Measurements from ENCODE around the gene C10orf67.

The C10orf67 gene

DNA sequence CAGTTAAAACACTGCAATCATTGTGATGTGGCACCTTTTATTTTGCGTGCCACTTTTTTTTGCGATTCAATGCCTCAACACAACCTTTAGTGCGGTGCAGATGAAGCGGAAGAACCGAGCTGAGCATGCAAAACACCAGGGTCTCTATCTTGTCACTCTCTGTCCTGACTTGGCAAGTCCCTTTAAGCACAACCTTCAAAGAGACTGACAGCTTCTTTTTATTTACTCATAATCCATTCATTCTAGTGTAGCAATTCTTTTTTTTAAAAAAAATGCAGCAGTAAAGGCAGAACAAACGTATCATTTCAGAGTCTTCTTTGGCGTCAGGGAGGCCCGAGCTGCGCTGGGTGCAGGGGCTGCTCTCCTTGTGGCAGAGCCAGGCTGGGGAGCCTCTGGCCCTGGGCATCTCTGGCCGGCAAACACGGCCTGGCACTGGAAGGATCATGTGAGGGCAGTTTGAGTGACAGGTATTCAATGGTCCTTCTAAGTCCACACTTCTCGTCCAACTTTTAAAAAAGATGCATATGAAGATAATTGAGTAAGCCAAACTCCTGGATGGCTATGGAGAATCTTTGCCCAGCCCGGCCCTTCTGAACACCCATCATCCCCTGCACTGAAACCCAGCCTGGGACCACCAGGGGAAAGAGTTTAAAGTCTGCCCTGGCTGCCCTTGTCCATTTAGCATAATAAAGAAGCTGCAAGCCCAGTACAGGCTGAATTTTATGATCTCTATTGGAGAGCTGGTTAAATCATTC, 148.6 kb downstream of the C10orf67 start:
- DNase-seq (ENCODE audit: low spot score), result no peak

DNA sequence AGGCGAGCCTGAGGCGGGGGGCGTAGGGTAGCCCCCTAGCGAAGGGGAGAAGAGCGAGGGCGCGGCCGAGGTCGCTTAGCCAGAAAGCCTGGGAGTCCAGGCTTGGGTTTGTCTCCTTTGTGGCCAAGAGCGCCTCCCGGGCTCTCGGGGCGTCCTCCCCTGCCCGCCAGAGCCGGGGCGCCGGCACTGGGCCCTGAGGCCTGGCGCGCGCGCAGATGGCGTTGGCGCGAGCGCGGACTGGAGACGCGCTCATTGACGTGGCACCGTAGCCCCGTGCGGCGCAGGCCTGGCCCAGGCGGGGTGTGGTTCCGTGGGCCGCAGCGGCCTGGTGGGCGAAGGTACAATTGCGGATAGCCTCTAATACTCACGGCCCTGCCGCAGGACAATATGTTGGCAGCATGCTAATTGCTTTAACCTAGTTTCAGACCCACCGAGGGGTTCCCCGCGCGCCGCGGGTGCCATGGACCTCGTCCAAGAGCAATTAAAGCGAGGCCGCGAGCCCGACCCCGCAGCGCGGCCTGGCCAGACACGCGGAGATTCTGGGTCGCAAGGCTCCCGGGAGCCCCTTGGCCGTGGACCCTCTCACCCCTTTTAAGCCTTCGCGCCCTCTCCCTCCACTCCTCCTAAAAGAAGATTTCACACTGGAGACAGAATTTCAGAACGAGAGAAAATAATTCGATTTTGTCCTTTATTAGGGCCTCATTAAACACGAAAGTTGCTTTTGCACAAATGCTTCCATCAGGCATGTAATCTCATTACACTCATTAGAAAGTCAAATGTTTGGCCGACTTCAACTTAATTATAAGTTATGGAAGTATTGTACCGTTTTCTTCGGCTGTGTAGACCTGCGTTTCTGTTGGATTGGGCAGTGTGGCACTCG, 149.4 kb downstream of the C10orf67 start:
- DNase-seq (ENCODE audit: low spot score), result no peak

DNA sequence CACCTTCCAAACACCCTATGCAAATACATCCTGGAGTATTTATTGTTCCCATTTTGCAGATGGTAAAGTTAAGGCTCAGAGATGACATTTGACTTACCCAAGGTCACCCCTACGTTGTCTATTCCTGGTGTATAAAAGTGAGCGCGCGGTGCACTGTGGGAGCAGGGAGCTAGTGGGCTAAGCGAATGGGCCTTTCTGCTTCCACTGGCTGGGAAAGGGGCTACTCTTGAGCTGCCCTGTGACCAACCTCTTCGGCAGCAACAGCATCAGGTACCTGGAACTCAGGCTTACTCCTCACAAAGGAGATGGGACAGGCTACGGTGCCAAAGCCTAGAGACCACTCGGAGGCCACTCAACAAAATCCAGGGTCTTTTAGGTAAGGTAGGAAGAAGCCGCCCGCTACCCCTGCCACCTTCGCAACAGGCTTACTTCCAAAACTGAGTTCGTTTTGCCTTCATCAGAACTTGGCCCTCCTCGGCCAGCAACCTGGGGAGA, 150.1 kb downstream of the C10orf67 start:
- DNase-seq (ENCODE audit: low spot score), result no peak

DNA sequence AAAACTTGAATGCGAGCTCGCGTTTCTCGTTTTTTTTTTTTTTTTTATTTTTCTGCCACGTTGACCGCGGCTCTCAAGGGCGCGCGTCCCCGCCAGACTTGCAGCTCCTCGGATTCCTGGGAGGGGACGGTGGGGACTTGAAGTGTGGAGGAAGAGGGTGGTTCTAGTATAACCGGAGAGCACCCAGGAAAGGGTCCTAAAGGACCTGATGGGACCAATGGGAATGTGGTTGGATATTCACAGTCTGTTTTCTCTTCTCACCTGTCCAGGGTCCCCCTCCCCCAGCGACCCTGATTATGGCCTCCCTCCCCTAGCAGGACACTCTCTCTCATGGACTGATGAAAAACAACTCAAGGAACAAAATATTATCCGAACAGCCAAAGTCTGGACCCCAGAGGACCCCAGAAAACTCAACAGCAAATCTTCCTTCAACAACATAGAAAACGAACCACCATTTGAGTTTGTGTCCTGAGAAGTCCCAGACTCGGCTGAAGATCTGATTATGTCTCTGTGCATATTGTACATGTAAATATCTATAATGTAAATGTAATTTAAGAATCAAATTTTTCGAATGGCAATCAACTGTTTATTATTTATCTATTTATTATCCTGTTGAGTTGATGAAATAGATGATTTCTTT, 151.0 kb downstream of the C10orf67 start:
- DNase-seq (ENCODE audit: low spot score), result no peak

DNA sequence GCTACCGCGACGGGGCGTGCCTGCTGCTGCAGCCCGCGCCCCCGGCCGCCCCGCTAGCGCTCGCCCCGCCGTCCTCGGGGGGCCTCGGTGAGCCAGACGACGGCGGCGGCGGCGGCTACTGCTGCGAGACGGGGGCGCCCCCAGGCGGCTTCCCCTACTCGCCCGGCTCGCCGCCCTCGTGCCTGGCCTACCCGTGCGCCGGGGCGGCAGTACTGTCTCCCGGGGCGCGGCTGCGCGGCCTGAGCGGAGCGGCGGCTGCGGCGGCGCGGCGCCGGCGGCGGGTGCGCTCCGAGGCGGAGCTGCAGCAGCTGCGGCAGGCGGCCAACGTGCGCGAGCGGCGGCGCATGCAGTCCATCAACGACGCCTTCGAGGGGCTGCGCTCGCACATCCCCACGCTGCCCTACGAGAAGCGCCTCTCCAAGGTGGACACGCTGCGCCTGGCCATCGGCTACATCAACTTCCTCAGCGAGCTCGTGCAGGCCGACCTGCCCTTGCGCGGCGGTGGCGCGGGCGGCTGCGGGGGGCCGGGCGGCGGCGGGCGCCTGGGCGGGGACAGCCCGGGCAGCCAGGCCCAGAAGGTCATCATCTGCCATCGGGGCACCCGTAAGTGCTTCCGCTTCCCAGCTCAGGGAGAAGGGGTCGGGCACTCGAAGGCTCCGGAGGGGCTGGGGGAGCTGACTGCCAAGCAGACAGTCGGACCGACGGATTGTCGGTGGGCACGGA, 151.7 kb downstream of the C10orf67 start:
- no peak for DNase-seq (ENCODE audit: low spot score)

DNA sequence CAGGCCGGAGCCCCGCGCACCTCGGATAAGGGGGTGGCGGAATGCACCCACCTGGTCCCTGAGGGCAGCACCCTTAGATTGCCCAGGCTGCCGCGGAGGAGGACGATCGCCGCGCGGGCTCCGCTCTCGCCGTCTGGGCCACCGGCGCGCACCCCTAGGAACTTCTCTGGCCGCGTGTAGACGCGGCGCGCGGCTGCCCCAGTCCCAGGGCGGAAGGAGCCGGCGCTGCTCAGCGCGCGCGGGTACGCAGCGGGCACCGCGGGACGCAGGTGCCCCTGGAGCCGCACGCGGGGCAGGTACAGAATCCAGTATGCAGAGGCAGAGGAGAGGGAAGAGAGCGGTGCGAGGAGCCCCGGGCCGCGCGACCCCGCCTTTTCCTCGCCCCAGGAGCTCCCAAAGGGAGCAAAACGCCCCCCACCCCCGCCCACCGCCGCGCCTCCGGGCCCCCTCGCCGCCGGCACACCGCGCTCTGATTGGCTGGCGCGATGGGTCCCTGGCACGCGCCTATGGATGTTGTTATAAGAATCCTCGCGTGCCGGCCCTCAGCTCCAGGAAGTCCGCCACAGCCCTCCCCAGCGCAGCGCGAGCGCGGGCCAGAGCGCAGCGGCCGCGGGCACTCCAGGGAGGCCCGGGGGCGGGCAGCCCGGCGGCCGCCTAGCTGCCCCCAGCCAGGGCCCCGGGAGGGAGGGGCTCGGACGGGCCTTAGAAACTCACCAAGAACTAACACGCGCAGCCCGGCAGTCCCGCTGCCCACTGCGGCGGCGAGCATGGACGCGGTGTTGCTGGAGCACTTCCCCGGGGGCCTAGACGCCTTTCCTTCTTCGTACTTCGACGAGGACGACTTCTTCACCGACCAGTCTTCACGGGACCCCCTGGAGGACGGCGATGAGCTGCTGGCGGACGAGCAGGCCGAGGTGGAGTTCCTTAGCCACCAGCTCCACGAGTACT, 152.6 kb downstream of the C10orf67 start, which contains the start of gene PTF1A:
Gene PTF1A (plus strand): TSS at position 549 of the 948 bp plus-strand sequence. CDS start 219 bp downstream, at position 768.
- no peak for DNase-seq (ENCODE audit: low spot score)

DNA sequence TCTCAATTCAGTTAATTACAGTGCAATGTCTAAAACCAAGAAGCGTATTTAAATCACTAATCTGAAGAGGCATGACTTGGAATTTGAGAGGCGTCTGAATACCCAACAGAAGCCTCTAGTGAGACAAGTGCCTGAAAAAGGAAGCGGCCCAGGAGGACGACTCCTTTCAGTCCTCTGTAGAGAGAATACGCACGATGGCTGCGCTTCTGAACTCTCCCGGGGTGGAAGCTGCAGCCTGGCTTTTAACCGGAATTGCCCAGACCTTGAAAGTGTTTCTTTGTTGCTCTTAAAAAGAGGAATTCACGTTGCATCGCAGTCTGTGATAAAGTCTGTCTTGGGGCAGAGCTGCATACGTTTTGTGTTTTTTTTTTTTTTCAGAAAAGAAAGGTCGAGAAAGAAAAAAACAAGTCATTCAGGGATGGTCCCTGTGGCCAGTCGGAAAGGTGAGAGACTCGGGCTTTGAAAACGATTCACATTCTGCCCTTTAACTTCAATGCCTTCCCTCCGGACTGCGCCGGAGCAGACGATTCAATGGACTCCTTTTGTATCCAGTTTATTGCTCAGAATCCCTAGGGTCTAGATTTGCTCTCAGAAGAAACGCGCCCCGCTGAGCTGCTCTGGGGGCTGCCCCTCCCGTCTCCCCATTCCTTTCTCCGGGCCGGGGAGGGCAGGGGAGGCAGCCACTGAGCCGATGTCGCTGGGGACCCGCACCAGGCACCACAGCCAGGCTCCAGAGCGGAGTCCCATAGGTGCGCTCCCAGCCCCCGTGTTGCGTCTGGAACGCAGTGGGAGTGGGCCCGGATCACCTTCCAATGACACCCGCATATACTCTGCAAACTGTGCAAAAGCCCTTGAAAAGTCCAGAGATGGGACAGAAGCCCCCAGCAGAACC, 153.5 kb downstream of the C10orf67 start:
- DNase-seq (ENCODE audit: low spot score), result no peak

DNA sequence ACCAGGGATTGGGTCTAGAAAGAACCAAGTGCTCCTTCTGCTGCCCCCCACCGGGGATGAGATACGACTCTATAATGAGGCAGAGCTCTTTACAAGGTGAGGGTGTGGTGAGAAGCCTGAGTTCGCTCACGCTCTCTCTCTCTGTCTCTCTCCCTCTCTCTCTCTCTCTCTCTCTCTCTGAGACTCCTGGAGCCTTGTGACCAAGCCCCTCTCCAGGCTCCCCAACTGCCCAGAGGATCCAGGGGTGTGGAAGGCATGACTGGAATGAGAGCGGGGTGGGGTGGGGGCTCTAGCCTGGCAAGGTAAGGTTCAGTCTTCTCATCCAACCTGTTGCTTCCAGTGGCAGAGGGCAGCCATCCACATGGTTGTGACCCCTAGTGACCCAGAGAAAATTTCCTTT, 155.6 kb downstream of the C10orf67 start:
- no peak for DNase-seq (ENCODE audit: low spot score)

DNA sequence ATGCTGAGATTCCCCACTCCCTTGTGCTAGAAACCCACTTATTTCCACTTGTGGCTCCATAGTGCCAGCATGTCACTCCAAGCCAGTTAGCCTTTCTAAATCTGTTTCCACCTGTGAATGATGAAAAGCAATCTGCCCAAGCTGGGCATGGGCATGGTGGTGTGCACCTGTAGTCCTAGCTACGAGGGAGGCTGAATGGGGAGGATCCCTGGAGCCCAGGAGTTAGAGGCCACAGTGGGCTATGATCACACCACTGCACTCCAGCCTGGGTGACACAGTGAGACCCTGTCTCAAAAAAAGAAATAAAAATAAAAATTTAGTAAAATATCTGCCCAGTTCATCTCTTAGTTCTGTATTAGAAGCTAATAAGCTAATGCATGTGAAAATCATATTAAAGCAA, 157.4 kb downstream of the C10orf67 start:
- no peak for DNase-seq (ENCODE audit: low spot score)

DNA sequence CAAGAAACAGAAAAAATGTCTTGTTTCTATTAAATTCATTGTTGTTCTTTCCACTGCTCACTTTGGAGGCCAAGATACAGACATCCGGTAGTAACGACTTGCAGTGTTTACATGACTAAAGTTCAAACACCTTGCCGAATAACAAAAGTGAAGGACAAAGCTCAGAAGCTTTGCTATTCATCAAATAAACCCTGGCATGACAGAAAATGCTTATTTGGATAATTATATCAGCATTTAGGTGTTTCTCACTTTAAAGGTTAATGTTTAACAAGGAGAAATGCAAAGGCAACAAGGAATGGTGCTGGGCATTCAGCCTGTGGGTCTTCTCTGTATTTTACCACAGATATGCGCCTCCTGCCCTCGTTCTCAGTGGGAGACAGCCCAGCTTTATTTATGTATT, 157.9 kb downstream of the C10orf67 start:
- no peak for DNase-seq (ENCODE audit: low spot score)

DNA sequence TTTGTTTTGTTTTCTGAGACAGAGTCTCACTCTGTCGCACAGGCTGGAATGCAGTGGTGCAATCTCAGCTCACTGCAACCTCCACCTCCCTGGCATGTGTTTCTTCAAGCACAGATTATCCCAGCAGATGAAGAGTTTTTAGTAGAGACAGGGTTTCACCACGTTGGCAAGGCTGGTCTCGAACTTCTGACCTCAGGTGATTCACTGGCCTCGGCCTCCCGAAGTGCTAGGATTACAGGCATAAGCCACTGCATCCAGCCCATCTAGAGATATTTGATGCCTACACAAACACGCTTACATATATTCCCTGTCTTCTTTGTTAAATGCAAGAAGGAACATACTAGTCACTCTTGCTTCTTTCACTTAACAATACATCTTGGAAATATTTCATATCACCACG, 158.4 kb downstream of the C10orf67 start:
- no peak for DNase-seq (ENCODE audit: low spot score)

DNA sequence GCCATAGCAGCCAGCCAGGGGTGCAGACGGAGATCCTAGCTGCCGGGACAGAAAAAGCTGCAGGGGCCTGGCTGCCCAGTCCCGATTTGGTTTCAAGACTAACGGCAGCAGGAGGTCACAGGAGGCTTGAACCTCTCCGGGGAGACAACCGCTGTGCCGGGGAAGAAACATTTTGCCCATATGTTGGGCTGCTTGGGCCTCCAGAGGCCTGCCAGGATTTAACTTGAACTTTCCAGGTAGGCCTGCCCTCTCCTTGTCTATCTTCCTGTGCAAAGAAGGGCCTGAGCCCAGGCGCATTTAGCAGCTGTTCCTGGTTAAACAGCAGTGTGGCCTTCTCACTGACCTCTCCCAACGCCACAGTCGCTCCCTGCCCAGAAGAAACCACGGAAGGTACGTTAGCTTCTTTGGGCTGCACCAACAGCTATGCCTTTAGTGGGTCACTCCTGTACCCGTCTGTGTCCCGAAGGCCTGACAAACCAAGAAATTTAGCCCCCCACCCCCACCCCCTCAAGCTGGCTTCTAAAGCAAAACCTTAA, 169.6 kb downstream of the C10orf67 start:
- DNase-seq (ENCODE audit: low spot score), result no peak

DNA sequence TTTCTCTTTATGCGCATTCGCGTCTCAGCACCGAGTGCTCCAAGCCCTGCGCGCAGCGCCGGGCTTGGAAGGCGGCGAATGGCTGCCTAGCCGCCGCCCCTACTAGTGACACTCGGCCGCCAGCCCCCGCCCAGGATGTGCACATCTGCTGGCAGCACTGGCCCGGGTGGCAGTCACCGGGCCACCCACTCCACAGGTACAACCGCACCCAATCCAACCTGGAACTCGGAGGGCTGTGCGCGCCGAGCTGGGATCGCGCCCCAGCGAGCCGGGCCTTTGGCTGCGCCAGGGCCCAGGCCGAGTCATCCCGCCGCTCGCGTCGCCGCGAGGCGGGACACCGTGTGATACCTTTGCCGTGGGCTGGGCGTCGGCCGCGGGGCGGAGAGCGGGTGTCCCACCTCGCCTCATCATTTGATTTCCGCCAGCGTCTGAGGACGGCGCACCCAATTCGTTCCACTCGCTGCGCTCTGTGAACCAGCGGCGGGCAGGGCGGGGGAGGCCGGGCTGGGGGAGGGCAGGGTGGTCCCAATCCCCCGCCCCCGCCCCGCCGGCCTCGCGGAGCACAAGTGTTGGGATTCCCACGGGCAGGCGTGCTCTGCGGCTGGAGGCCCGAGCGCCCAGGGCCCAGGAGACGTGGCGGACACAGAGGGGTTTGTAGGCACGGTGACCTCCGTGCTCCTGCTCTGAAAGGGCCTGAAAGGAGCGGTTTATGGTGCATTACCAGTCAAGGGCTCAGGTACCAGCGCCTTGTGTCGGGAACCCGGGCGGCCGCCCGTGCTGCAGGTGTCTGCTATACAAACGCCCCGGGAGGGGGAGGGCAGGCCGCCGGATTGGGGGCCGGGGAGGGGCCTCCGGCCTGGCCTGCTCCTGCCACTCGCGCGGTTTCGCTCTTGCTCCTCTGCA, 170.3 kb downstream of the C10orf67 start:
- DNase-seq (ENCODE audit: low spot score), result no peak

DNA sequence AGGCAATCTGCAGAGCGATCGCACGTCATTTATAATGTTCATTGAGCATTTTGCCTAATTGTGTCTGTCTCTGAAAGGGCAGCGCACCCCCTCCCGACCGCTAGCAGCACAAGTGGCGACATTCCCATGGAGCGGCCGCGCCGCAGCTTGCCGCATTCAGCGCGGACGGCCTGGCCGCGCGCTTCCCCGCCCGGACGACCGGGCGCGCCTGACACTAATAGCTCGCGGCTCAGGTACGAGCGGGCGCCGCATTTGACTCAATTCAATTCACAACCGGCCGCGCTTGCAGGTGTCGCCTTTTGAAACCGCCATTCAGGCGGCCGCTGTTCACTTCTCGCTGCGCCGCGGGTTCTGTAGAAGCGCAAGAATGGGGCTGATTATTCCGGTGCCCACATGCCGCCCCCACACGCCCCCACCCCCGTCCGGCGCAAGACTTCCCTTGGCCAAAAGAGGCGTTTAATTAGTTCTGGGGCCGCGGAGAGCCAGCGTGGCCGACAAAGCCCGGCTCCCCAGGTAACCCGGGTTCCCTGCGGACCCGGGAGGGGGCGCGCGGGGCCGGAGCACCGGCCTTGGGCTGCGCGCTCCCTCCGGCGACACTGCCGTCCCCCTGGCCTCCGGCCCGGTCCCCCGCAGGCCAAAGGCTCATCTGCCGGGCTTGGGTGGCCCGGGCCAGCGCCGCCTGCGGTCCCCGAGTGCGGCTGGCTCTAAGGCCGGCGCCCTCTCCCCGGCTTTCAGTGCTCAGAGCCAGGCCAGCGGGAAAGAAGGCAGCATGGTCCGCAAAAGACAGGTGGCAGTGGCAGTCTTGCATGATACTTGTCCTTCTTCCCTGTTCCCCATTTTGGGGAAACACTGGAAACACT, 171.2 kb downstream of the C10orf67 start:
- no peak for DNase-seq (ENCODE audit: low spot score)

DNA sequence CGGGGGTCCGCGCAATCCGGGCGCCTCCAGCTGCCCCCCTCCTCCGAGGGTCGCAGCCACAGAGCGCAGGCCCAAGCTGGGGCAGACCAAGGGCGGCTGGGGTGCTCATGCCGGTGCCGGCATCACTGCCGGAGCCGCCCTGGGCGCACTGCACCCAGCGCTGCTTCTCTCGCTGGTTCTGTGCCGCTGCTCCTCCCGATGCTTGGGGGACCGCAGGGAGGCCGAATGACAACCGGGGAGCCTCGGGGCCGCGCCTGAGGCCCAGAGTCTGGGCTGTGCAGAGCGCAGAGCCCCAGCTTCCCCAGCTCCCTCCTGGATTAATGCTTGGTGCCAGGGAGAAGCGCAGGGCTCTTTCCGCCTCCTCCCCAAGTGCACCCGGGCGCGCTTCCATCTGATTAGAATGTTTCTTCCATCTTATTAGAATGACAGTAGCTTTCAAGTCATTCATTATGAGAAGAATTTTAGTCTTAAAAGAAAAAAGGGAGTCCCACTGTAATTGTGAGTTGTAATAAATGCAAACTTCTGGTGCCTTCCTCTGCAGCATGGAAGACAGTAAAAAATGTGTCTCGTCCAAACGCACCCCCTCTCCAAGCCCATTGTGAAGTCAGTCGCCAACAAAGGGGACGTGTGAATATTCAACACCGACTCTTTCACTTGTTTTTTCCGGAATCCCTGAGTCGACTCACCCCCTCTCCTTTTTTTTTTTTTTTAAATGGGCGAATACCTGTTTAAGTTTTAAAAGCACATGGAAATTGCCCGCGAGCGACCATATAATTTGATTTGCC, 172.0 kb downstream of the C10orf67 start:
- no peak for DNase-seq (ENCODE audit: low spot score)

DNA sequence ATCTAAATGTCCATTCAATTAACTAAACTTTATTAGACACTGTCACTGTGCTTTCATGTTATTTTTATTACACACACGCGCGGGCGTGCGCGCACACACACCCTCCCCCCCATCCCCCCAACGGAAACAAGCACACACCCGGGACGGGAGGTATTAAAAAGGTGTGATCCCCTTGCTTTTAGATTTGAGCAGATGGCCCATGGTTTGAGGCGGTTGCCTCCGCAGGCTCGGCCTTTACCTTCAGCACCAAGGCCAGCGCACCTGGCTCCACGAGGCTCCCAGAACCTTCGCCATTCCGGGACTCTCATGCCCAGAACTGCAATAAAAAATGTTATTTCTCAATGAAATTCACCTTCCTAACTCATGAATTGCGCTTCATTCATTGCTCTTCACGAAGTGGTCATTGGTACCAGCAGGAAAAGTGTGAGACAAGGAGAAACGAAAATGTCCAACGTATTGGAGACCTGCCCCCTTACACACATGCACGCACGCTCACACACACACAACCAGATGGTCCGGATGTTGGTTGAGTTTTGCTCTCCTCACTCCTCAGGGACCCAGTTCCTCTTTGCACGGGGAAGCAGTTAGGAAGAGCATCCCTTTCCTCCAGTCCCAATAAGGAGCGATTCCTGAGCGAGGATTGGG, 173.2 kb downstream of the C10orf67 start:
- DNase-seq (ENCODE audit: low spot score), result no peak
